ENCODE data around the gene LINC00632.

DNA sequence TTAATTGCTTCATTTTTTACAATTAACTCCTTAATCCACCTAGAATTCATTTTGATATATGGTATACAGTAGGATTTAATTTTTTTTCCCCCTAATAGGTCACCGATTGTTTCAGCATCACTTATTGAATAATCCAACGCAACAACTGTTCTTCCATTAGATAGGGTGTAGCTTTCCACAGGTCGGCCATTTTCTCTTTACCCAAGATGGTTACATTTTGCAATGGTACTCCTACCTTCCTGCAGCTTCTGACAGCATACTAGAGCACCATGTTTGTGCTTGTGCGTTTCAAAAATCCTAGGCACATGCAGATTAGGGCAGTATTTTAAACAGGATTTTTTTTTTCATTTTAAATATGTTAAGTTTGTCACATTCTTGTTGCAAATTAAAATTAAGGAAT is 2.3 kb downstream of the LINC00632 start:
- TF ChIP-seq, protein P1, sequence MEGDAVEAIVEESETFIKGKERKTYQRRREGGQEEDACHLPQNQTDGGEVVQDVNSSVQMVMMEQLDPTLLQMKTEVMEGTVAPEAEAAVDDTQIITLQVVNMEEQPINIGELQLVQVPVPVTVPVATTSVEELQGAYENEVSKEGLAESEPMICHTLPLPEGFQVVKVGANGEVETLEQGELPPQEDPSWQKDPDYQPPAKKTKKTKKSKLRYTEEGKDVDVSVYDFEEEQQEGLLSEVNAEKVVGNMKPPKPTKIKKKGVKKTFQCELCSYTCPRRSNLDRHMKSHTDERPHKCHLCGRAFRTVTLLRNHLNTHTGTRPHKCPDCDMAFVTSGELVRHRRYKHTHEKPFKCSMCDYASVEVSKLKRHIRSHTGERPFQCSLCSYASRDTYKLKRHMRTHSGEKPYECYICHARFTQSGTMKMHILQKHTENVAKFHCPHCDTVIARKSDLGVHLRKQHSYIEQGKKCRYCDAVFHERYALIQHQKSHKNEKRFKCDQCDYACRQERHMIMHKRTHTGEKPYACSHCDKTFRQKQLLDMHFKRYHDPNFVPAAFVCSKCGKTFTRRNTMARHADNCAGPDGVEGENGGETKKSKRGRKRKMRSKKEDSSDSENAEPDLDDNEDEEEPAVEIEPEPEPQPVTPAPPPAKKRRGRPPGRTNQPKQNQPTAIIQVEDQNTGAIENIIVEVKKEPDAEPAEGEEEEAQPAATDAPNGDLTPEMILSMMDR (IDR thresholded peaks at IDR 0.05) = no peak
- no peak for TF ChIP-seq POLR2A (IDR thresholded peaks at IDR 0.05; ENCODE audit: low read length)
- no peak for TF ChIP-seq KDM1A (IDR thresholded peaks at IDR 0.05; ENCODE audit: low read depth)
- TF ChIP-seq, protein P2, sequence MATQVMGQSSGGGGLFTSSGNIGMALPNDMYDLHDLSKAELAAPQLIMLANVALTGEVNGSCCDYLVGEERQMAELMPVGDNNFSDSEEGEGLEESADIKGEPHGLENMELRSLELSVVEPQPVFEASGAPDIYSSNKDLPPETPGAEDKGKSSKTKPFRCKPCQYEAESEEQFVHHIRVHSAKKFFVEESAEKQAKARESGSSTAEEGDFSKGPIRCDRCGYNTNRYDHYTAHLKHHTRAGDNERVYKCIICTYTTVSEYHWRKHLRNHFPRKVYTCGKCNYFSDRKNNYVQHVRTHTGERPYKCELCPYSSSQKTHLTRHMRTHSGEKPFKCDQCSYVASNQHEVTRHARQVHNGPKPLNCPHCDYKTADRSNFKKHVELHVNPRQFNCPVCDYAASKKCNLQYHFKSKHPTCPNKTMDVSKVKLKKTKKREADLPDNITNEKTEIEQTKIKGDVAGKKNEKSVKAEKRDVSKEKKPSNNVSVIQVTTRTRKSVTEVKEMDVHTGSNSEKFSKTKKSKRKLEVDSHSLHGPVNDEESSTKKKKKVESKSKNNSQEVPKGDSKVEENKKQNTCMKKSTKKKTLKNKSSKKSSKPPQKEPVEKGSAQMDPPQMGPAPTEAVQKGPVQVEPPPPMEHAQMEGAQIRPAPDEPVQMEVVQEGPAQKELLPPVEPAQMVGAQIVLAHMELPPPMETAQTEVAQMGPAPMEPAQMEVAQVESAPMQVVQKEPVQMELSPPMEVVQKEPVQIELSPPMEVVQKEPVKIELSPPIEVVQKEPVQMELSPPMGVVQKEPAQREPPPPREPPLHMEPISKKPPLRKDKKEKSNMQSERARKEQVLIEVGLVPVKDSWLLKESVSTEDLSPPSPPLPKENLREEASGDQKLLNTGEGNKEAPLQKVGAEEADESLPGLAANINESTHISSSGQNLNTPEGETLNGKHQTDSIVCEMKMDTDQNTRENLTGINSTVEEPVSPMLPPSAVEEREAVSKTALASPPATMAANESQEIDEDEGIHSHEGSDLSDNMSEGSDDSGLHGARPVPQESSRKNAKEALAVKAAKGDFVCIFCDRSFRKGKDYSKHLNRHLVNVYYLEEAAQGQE (IDR thresholded peaks at IDR 0.05) = no peak
- TF ChIP-seq RNF2 (IDR thresholded peaks at IDR 0.05; ENCODE audit: borderline replicate concordance, low read depth) = no peak
- TF ChIP-seq, protein P3, sequence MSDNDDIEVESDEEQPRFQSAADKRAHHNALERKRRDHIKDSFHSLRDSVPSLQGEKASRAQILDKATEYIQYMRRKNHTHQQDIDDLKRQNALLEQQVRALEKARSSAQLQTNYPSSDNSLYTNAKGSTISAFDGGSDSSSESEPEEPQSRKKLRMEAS (IDR thresholded peaks at IDR 0.05) = no peak
- TF ChIP-seq BHLHE40 (IDR thresholded peaks at IDR 0.05; ENCODE audit: low read depth, low read length) = no peak
- TF ChIP-seq CBX8 (IDR thresholded peaks at IDR 0.05) = no peak
- TF ChIP-seq RAD21 (conservative IDR thresholded peaks at IDR 0.05 in 1 of 2, IDR thresholded peaks at IDR 0.05 in 1 of 2) = no peak
- TF ChIP-seq CEBPB (IDR thresholded peaks at IDR 0.05) = no peak
- no peak for TF ChIP-seq SMC3 (IDR thresholded peaks at IDR 0.05)
